ENCODE measurements around the gene PMM2.

Gene PMM2

GRCh38 chr16:8819411-8820034 lies 21.9 kb downstream of the PMM2 start:
- Histone ChIP-seq H3K4me2 (ENCODE audit: insufficient read depth, low read length, poor library complexity, severe bottlenecking) (no peak overlapping the region), H2AFZ (ENCODE audit: low read length) (no peak overlapping the region), H3K4me3 (ENCODE audit: low read length in 2 of 2) (no peak overlapping the region), H3K4ac (ENCODE audit: low read length) (no peak overlapping the region), H3K4me1 (ENCODE audit: control insufficient read depth in 2 of 2, insufficient read depth in 1 of 2, low read depth in 1 of 2, low read length in 2 of 2) (peaks cover 0 to 5% of the 10 kb centered on the region in 2 donors), H2BK5ac (ENCODE audit: low read length) (no peak overlapping the region), H3K18ac (ENCODE audit: low read length) (no peak overlapping the region), H3K23ac (ENCODE audit: low read depth, low read length, poor library complexity) (no peak overlapping the region), H4K8ac (ENCODE audit: low read depth, low read length) (no peak overlapping the region), H2BK12ac (ENCODE audit: low read length) (no peak overlapping the region), H2BK120ac (ENCODE audit: low read depth, low read length) (no peak overlapping the region), H3K36me3 (replicated peaks in 1 of 2; ENCODE audit: control insufficient read depth in 2 of 2, insufficient read depth in 2 of 2, low read length in 2 of 2) (peaks cover 9 to 89% of the 10 kb centered on the region in 2 donors), H3K27me3 (ENCODE audit: control insufficient read depth in 3 of 3, insufficient read depth in 3 of 3, low read depth in 1 of 3, low read length in 3 of 3) (no peaks in the 10 kb centered on the region), H3K9ac (ENCODE audit: low read depth, low read length, poor library complexity) (no peak overlapping the region), H3K79me1 (ENCODE audit: low read depth, low read length) (peaks cover 2% of the 10 kb centered on the region), H3K27ac (replicated peaks; ENCODE audit: low read length) (no peak overlapping the region), H2BK15ac (ENCODE audit: low read length) (no peak overlapping the region), H3K9me3 (replicated peaks in 1 of 2; ENCODE audit: control insufficient read depth in 2 of 2, insufficient read depth in 1 of 2, low read depth in 1 of 2, low read length in 2 of 2) (peaks cover 0 to 6% of the 10 kb centered on the region in 2 donors), H2AK5ac (ENCODE audit: low read depth, low read length) (no peak overlapping the region), H4K91ac (ENCODE audit: low read depth, low read length, poor library complexity) (no peak overlapping the region), H3K14ac (ENCODE audit: low read length) (no peak overlapping the region)
- DNase-seq (ENCODE audit: low spot score), result no peak
- no CpG with 5 or more reads among the region's 6 CpGs for WGBS, 2 donors (ENCODE audit: extremely low coverage in 2 of 2, insufficient read length in 2 of 2, insufficient replicate concordance in 1 of 2)

- Histone ChIP-seq H3K4me3 (ENCODE audit: low read length in 2 of 2) (no peak overlapping the region), H2BK120ac (ENCODE audit: low read depth, low read length) (no peak overlapping the region), H2BK12ac (ENCODE audit: low read length) (no peak overlapping the region), H2BK15ac (ENCODE audit: low read length) (no peak overlapping the region), H3K4me1 (ENCODE audit: control insufficient read depth in 2 of 2, insufficient read depth in 1 of 2, low read depth in 1 of 2, low read length in 2 of 2) (peaks cover 0 to 5% of the 10 kb centered on the region in 2 donors), H3K79me1 (ENCODE audit: low read depth, low read length) (peaks cover 2% of the 10 kb centered on the region), H4K8ac (ENCODE audit: low read depth, low read length) (no peak overlapping the region), H3K14ac (ENCODE audit: low read length) (no peak overlapping the region), H3K23ac (ENCODE audit: low read depth, low read length, poor library complexity) (no peak overlapping the region), H2AFZ (ENCODE audit: low read length) (no peak overlapping the region), H4K91ac (ENCODE audit: low read depth, low read length, poor library complexity) (no peak overlapping the region), H2AK5ac (ENCODE audit: low read depth, low read length) (no peak overlapping the region), H3K27me3 (ENCODE audit: control insufficient read depth in 3 of 3, insufficient read depth in 3 of 3, low read depth in 1 of 3, low read length in 3 of 3) (no peaks in the 10 kb centered on the region), H3K4ac (ENCODE audit: low read length) (no peak overlapping the region), H3K27ac (replicated peaks; ENCODE audit: low read length) (no peak overlapping the region), H3K36me3 (replicated peaks in 1 of 2; ENCODE audit: control insufficient read depth in 2 of 2, insufficient read depth in 2 of 2, low read length in 2 of 2) (peaks cover 9 to 83% of the 10 kb centered on the region in 2 donors), H3K9ac (ENCODE audit: low read depth, low read length, poor library complexity) (no peak overlapping the region), H3K18ac (ENCODE audit: low read length) (no peak overlapping the region), H3K9me3 (replicated peaks in 1 of 2; ENCODE audit: control insufficient read depth in 2 of 2, insufficient read depth in 1 of 2, low read depth in 1 of 2, low read length in 2 of 2) (peaks cover 0 to 13% of the 10 kb centered on the region in 2 donors), H2BK5ac (ENCODE audit: low read length) (no peak overlapping the region), H3K4me2 (ENCODE audit: insufficient read depth, low read length, poor library complexity, severe bottlenecking) (no peak overlapping the region)
- no CpG with 5 or more reads among the region's 3 CpGs for WGBS, 2 donors (ENCODE audit: extremely low coverage in 2 of 2, insufficient read length in 2 of 2, insufficient replicate concordance in 1 of 2)
- DNase-seq (ENCODE audit: low spot score), result no peak
Observed at GRCh38 chr16:8822403-8822802, 24.8 kb downstream of the PMM2 start.

DNA sequence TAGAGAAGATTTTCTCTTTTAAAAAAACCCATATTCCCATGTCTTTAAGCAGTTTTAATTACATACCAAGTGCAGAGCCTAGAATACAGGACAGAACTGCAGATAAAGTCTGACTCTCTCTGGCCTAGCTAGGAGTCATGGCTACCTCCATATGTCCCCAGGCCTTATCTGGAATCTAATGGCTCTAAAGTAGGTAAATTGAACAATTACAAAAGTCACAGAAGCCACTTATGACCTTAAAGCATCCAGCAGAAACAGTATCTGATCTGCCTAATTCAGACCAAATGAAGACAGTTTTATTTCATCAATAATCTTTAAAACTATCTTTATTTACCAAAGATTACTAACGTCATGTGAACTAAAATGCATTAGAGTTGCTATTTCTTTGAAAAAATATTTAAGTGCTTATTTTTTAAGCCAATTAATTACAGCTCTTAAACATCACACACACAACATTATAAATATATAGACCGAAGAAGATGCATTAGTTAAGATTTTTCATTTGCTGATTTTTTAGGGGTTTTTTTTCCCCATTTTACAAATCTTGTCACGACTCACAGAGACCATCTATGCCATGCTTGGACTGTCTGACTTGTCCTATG lies 28.7 kb downstream of the PMM2 start:
- H3K23ac ChIP-seq (ENCODE audit: low read depth, low read length, poor library complexity), result no peak overlapping the region
- WGBS, 2 donors (ENCODE audit: extremely low coverage in 2 of 2, insufficient read length in 2 of 2, insufficient replicate concordance in 1 of 2), result no CpG with 5 or more reads among the region's 3 CpGs
- no peak overlapping the region for H3K14ac ChIP-seq (ENCODE audit: low read length)
- H2AFZ ChIP-seq (ENCODE audit: low read length), result no peak overlapping the region
- no peak overlapping the region for H3K9ac ChIP-seq (ENCODE audit: low read depth, low read length, poor library complexity)
- peaks cover under 1 to 1% of the 10 kb centered on the region in 2 donors for H3K4me1 ChIP-seq (ENCODE audit: control insufficient read depth in 2 of 2, insufficient read depth in 1 of 2, low read depth in 1 of 2, low read length in 2 of 2)
- no peak overlapping the region for H2BK120ac ChIP-seq (ENCODE audit: low read depth, low read length)
- peaks cover 4 to 69% of the 10 kb centered on the region in 2 donors for H3K36me3 ChIP-seq (replicated peaks in 1 of 2; ENCODE audit: control insufficient read depth in 2 of 2, insufficient read depth in 2 of 2, low read length in 2 of 2)
- H4K91ac ChIP-seq (ENCODE audit: low read depth, low read length, poor library complexity), result no peak overlapping the region
- no peak overlapping the region for H3K4ac ChIP-seq (ENCODE audit: low read length)
- no peak for DNase-seq (ENCODE audit: low spot score)
- H2BK5ac ChIP-seq (ENCODE audit: low read length), result no peak overlapping the region
- H3K27me3 ChIP-seq (ENCODE audit: control insufficient read depth in 3 of 3, insufficient read depth in 3 of 3, low read depth in 1 of 3, low read length in 3 of 3), result no peaks in the 10 kb centered on the region
- H3K4me2 ChIP-seq (ENCODE audit: insufficient read depth, low read length, poor library complexity, severe bottlenecking), result no peak overlapping the region
- peaks cover 0 to 13% of the 10 kb centered on the region in 2 donors for H3K9me3 ChIP-seq (replicated peaks in 1 of 2; ENCODE audit: control insufficient read depth in 2 of 2, insufficient read depth in 1 of 2, low read depth in 1 of 2, low read length in 2 of 2)
- no peak overlapping the region for H3K27ac ChIP-seq (replicated peaks; ENCODE audit: low read length)
- H2AK5ac ChIP-seq (ENCODE audit: low read depth, low read length), result no peak overlapping the region
- H3K4me3 ChIP-seq (ENCODE audit: low read length in 2 of 2), result no peak overlapping the region
- no peak overlapping the region for H4K8ac ChIP-seq (ENCODE audit: low read depth, low read length)
- no peak overlapping the region for H2BK12ac ChIP-seq (ENCODE audit: low read length)
- H3K18ac ChIP-seq (ENCODE audit: low read length), result no peak overlapping the region
- no peaks in the 10 kb centered on the region for H3K79me1 ChIP-seq (ENCODE audit: low read depth, low read length)
- H2BK15ac ChIP-seq (ENCODE audit: low read length), result no peak overlapping the region

GRCh38 chr16:8828541-8829165 lies 31.0 kb downstream of the PMM2 start:
- H2AFZ ChIP-seq (ENCODE audit: low read length), result no peak overlapping the region
- no peaks in the 10 kb centered on the region for H3K27me3 ChIP-seq (ENCODE audit: control insufficient read depth in 3 of 3, insufficient read depth in 3 of 3, low read depth in 1 of 3, low read length in 3 of 3)
- H3K36me3 ChIP-seq (replicated peaks in 1 of 2; ENCODE audit: control insufficient read depth in 2 of 2, insufficient read depth in 2 of 2, low read length in 2 of 2), result peaks cover 2 to 48% of the 10 kb centered on the region in 2 donors
- peaks cover 0 to 13% of the 10 kb centered on the region in 2 donors for H3K9me3 ChIP-seq (replicated peaks in 1 of 2; ENCODE audit: control insufficient read depth in 2 of 2, insufficient read depth in 1 of 2, low read depth in 1 of 2, low read length in 2 of 2)
- H3K14ac ChIP-seq (ENCODE audit: low read length), result no peak overlapping the region
- no peak overlapping the region for H3K23ac ChIP-seq (ENCODE audit: low read depth, low read length, poor library complexity)
- no peak overlapping the region for H2BK12ac ChIP-seq (ENCODE audit: low read length)
- DNase-seq (ENCODE audit: low spot score), result no peak
- H3K4me2 ChIP-seq (ENCODE audit: insufficient read depth, low read length, poor library complexity, severe bottlenecking), result no peak overlapping the region
- H4K8ac ChIP-seq (ENCODE audit: low read depth, low read length), result no peak overlapping the region
- no peak overlapping the region for H3K27ac ChIP-seq (replicated peaks; ENCODE audit: low read length)
- peaks cover 12% of the 10 kb centered on the region in 2 donors for H3K4me1 ChIP-seq (ENCODE audit: control insufficient read depth in 2 of 2, insufficient read depth in 1 of 2, low read depth in 1 of 2, low read length in 2 of 2)
- no CpG with 5 or more reads among the region's 8 CpGs for WGBS, 2 donors (ENCODE audit: extremely low coverage in 2 of 2, insufficient read length in 2 of 2, insufficient replicate concordance in 1 of 2)
- no peak overlapping the region for H2BK15ac ChIP-seq (ENCODE audit: low read length)
- no peak overlapping the region for H2AK5ac ChIP-seq (ENCODE audit: low read depth, low read length)
- H3K18ac ChIP-seq (ENCODE audit: low read length), result no peak overlapping the region
- H3K4ac ChIP-seq (ENCODE audit: low read length), result no peak overlapping the region
- no peak overlapping the region for H2BK5ac ChIP-seq (ENCODE audit: low read length)
- H3K9ac ChIP-seq (ENCODE audit: low read depth, low read length, poor library complexity), result no peak overlapping the region
- no peaks in the 10 kb centered on the region for H3K79me1 ChIP-seq (ENCODE audit: low read depth, low read length)
- H4K91ac ChIP-seq (ENCODE audit: low read depth, low read length, poor library complexity), result no peak overlapping the region
- no peak overlapping the region for H3K4me3 ChIP-seq (ENCODE audit: low read length in 2 of 2)
- H2BK120ac ChIP-seq (ENCODE audit: low read depth, low read length), result no peak overlapping the region
